HCT116 (cell line): ENCODE measurements around the gene NAV3.

Source experiments
- CEBPB ChIP-seq: IDR thresholded peaks from 2 replicates; pipeline ENCODE4 v1.6.1; 2012; ENCODE audit warnings: low read depth
- EGR1 ChIP-seq: IDR thresholded peaks from 2 replicates; pipeline ENCODE4 v1.6.1; 2012; ENCODE audit warnings: low read depth
- EZH2 ChIP-seq: fragments of 200-600 bp; sonication (generic); IDR thresholded peaks from 2 replicates; pipeline ENCODE4 v1.6.1; 2017; ENCODE audit warnings: antibody characterized with exemption, mixed run types
- EZH2phosphoT487 ChIP-seq: fragments of 200-600 bp; IDR thresholded peaks from 2 replicates; pipeline ENCODE4 v1.6.1; 2018; ENCODE audit warnings: antibody characterized with exemption, borderline replicate concordance
- FOSL1 ChIP-seq: IDR thresholded peaks from 2 replicates; pipeline ENCODE4 v1.6.1; 2012; ENCODE audit warnings: low read depth
- JUND ChIP-seq: IDR thresholded peaks from 2 replicates; pipeline ENCODE4 v1.6.1; 2012
- POLR2A ChIP-seq: IDR thresholded peaks from 2 replicates; pipeline ENCODE4 v1.7.0; 2011; ENCODE audit warnings: borderline replicate concordance; ENCODE audit not compliant: insufficient read depth, insufficient read length; ENCODE audit errors: extremely low read depth
- RAD21 ChIP-seq: IDR thresholded peaks from 2 replicates; pipeline ENCODE4 v1.6.1; 2012; ENCODE audit warnings: low read depth, mild to moderate bottlenecking
- SP1 ChIP-seq: IDR thresholded peaks from 2 replicates; pipeline ENCODE4 v1.6.1; 2012; ENCODE audit warnings: low read depth
- SRF ChIP-seq: IDR thresholded peaks from 2 replicates; pipeline ENCODE4 v1.6.1; 2012; ENCODE audit warnings: low read depth
- TCF7L2 ChIP-seq: IDR thresholded peaks from 2 replicates; pipeline ENCODE4 v1.7.0; 2011; ENCODE audit warnings: borderline replicate concordance, inconsistent platforms; ENCODE audit not compliant: insufficient read depth, insufficient read length; ENCODE audit errors: extremely low read depth
- TF ChIP-seq, protein P1 (sequence below), 3 experiments: fragments of 200-600 bp in 1 of 3; sonication (generic) in 1 of 3; IDR thresholded peaks in 2 of 3; conservative IDR thresholded peaks in 1 of 3; 2 replicates each; pipeline ENCODE4 v1.5.1; 2012 to 2017; ENCODE audit warnings: low read depth in 2 of 3, low read length in 2 of 3, antibody characterized with exemption in 1 of 3, borderline replicate concordance in 1 of 3, control low read depth in 1 of 3, mild to moderate bottlenecking in 1 of 3, mixed read lengths in 1 of 3, mixed run types in 1 of 3, moderate library complexity in 1 of 3; ENCODE audit not compliant: insufficient read depth in 1 of 3
- TF ChIP-seq, protein P2 (sequence below): IDR thresholded peaks from 2 replicates; pipeline ENCODE4 v1.6.1; 2012
- TF ChIP-seq, protein P3 (sequence below): IDR thresholded peaks from 2 replicates; pipeline ENCODE4 v1.6.1; 2012; ENCODE audit warnings: low read depth

DNA sequence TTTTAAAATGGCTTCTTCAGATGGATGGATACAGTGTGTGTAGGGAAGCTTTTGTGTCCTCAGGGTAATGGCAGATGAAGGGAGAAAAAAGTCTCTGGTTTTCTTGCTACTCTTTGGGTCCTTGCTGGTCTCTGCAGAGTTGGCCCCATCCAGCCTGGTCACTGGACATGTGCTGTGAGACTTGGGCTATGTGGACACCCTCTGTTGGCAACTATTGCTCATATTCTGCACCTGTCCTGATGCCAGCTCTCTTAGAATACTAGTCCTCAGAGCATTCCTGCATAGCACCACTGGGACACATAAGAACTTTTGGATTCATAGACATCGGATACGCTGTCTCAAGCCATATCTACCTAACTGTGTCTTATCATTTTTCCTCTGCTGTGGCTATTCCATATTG, 20.0 kb downstream of the NAV3 start:
- TF ChIP-seq, protein P1, sequence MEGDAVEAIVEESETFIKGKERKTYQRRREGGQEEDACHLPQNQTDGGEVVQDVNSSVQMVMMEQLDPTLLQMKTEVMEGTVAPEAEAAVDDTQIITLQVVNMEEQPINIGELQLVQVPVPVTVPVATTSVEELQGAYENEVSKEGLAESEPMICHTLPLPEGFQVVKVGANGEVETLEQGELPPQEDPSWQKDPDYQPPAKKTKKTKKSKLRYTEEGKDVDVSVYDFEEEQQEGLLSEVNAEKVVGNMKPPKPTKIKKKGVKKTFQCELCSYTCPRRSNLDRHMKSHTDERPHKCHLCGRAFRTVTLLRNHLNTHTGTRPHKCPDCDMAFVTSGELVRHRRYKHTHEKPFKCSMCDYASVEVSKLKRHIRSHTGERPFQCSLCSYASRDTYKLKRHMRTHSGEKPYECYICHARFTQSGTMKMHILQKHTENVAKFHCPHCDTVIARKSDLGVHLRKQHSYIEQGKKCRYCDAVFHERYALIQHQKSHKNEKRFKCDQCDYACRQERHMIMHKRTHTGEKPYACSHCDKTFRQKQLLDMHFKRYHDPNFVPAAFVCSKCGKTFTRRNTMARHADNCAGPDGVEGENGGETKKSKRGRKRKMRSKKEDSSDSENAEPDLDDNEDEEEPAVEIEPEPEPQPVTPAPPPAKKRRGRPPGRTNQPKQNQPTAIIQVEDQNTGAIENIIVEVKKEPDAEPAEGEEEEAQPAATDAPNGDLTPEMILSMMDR (IDR thresholded peaks at IDR 0.05 in 2 of 3, conservative IDR thresholded peaks at IDR 0.05 in 1 of 3; ENCODE audit: borderline replicate concordance in 1 of 3, insufficient read depth in 1 of 3, low read depth in 2 of 3, low read length in 2 of 3): no peak
- TF ChIP-seq SRF (no peak), SP1 (no peak), POLR2A (no peak), EGR1 (no peak), JUND (no peak), RAD21 (no peak), CEBPB (no peak), EZH2phosphoT487 (no peak), EZH2 (no peak), TCF7L2 (no peak), FOSL1 (no peak)
- TF ChIP-seq, protein P2, sequence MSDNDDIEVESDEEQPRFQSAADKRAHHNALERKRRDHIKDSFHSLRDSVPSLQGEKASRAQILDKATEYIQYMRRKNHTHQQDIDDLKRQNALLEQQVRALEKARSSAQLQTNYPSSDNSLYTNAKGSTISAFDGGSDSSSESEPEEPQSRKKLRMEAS: no peak
- TF ChIP-seq, protein P3, sequence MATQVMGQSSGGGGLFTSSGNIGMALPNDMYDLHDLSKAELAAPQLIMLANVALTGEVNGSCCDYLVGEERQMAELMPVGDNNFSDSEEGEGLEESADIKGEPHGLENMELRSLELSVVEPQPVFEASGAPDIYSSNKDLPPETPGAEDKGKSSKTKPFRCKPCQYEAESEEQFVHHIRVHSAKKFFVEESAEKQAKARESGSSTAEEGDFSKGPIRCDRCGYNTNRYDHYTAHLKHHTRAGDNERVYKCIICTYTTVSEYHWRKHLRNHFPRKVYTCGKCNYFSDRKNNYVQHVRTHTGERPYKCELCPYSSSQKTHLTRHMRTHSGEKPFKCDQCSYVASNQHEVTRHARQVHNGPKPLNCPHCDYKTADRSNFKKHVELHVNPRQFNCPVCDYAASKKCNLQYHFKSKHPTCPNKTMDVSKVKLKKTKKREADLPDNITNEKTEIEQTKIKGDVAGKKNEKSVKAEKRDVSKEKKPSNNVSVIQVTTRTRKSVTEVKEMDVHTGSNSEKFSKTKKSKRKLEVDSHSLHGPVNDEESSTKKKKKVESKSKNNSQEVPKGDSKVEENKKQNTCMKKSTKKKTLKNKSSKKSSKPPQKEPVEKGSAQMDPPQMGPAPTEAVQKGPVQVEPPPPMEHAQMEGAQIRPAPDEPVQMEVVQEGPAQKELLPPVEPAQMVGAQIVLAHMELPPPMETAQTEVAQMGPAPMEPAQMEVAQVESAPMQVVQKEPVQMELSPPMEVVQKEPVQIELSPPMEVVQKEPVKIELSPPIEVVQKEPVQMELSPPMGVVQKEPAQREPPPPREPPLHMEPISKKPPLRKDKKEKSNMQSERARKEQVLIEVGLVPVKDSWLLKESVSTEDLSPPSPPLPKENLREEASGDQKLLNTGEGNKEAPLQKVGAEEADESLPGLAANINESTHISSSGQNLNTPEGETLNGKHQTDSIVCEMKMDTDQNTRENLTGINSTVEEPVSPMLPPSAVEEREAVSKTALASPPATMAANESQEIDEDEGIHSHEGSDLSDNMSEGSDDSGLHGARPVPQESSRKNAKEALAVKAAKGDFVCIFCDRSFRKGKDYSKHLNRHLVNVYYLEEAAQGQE: no peak
